ENCODE results near the gene ATOH8.

The ATOH8 gene

DNA sequence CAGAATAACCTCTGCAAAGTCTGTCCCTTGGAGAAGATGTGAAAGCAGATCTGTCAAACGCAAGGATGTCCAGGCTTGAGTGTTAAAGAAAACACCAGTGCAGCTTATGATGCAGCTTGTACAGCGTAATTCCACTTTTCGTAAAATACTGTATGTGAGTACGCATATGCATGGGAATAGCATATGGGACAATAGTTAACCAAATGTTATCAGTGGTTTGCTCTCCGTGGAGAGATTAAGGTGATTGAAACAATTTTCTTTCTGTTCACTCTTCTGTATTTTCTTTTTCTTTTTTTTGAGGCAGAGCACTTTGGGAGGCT lies 27.2 kb downstream of the ATOH8 start:
- no peak for DNase-seq (ENCODE audit: low spot score in 2 of 2)
- ATAC-seq (ENCODE audit: low read depth) = no peak
- no peaks in the 10 kb centered on the region for H3K36me3 Mint-ChIP-seq
- H3K27me3 Mint-ChIP-seq = peaks cover 5% of the 10 kb centered on the region
- H3K9me3 Mint-ChIP-seq = no peaks in the 10 kb centered on the region
- no peak overlapping the region for H3K4me3 Mint-ChIP-seq
- peaks cover 2% of the 10 kb centered on the region for H3K4me1 Mint-ChIP-seq
- no peak overlapping the region for H3K27ac Mint-ChIP-seq

DNA sequence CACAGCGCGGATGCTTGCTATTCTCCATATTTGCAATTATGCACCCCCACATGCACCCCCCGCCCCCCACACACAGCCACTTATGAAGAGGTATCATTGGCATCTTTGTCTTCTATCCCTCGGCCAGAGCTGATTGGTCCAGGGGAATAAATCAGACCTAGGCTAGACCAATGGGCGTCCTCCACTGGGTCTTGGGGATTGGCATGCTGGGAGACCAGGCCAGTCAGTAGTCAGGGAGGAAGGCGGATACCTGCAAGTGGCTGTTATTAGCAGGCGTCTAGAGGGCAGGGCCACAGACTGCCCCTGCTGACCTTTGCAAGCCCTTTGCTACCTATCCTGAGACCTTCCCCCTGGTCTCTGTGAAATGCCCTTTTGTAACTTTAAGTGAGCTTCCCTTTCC lies 30.0 kb downstream of the ATOH8 start:
- DNase-seq (ENCODE audit: low spot score in 2 of 2) (no peak), ATAC-seq (ENCODE audit: low read depth) (no peak)
- H3K36me3 Mint-ChIP-seq = no peaks in the 10 kb centered on the region
- H3K4me1 Mint-ChIP-seq = peaks cover 2% of the 10 kb centered on the region
- no peak overlapping the region for H3K4me3 Mint-ChIP-seq
- peaks cover 3% of the 10 kb centered on the region for H3K27me3 Mint-ChIP-seq
- H3K9me3 Mint-ChIP-seq = no peaks in the 10 kb centered on the region
- no peak overlapping the region for H3K27ac Mint-ChIP-seq

DNA sequence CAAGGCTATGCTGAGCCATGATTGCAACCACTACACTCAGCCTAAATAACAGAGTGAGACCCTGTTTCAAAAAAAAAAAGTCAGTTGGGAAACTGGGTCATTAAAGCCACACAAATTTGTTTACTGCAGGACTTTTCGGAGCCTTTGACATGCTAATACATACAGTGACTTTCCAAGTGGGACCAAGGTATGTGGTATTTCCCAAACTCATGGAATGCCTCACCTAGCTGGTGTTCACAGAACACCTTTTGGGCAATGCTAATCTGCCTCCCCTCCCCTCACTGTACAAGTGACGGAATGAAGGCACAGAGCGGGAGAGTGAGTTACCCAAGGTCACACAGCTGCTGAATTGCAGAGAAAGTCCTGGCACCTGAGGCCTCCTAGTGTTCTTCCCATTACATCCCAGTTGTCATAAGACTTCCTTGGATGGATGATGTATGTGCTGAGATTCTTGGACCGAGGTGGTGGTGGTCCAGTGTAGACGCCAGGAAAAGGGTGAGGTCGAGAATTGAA lies 30.7 kb downstream of the ATOH8 start:
- DNase-seq (ENCODE audit: low spot score in 2 of 2) (no peak), ATAC-seq (ENCODE audit: low read depth) (no peak)
- Mint-ChIP-seq H3K4me3 (no peak overlapping the region), H3K4me1 (peaks cover 2% of the 10 kb centered on the region), H3K27me3 (peaks cover 3% of the 10 kb centered on the region), H3K9me3 (no peaks in the 10 kb centered on the region), H3K36me3 (no peaks in the 10 kb centered on the region), H3K27ac (no peak overlapping the region)

DNA sequence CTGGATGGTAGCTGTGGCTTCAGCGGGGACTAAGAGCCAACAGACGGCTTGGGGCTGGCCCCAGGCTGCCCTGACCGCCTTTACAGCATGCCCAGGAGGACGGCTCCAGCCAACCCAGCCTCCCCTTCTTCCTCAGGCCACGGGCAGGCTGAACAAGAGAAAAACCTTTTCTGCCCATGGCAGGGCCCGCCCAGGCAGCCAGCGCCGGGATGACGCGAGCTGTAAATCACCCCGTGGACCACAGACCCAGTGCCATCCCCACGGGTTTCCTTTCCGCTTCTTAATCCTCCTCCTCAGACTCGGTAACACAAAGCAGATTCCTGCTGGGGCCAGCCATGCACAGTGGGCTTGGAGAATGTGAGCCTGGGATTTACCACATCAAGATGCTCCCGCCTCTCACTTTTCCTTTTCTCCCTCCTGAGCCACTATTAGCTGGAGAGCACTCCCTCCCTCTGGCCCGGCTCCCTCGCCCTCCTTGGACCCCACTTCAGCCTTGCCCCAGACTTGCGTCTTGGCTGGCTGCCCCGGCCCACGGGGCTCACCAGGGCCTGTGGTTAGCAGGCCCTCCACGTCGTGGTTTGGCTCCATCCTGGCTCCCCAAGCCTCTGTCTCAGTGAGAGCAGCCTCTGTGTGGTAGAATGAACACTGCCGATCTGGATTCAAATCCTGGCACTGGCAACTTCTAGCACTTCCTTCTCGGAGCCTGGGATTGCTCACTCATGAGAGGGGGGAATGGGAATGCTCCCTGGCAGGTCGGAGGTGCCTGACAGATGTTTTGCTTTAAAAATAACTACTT lies 31.4 kb downstream of the ATOH8 start:
- Mint-ChIP-seq H3K36me3 (no peaks in the 10 kb centered on the region), H3K9me3 (no peaks in the 10 kb centered on the region), H3K4me1 (peaks cover 2% of the 10 kb centered on the region), H3K27ac (no peak overlapping the region), H3K27me3 (peaks cover 5% of the 10 kb centered on the region), H3K4me3 (no peak overlapping the region)
- DNase-seq (ENCODE audit: low spot score in 2 of 2) (no peak), ATAC-seq (ENCODE audit: low read depth) (peak; percentile 50)

- Mint-ChIP-seq H3K9me3 (no peaks in the 10 kb centered on the region), H3K4me1 (peaks cover 2% of the 10 kb centered on the region)
Observed at GRCh38 chr2:85785871-85786270, 32.1 kb downstream of the ATOH8 start.

DNA sequence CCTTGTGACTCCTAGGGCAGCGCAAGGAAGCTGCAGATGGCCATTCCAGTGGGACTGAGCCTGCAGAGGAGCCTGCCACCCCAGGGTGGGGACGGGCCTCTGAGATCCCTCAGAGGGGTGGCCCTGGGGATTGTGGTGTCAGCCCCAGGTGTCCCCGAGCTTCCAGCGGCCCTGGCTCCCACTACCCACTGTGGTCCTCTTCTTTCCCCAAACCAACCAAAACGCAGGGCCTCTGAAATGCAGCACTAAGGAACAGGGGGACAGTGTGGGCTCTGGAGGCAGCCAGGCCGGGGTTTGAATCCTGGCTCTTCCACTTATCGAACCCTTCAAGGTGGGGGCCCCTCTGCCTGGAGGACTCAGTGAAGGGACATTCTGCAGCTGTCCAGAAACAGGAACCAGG lies 32.7 kb downstream of the ATOH8 start:
- ATAC-seq (ENCODE audit: low read depth) (no peak), DNase-seq (ENCODE audit: low spot score in 2 of 2) (no peak)
- H3K27ac Mint-ChIP-seq = no peak overlapping the region
- peaks cover 6% of the 10 kb centered on the region for H3K27me3 Mint-ChIP-seq
- peaks cover 2% of the 10 kb centered on the region for H3K4me1 Mint-ChIP-seq
- H3K4me3 Mint-ChIP-seq = no peak overlapping the region
- H3K36me3 Mint-ChIP-seq = no peaks in the 10 kb centered on the region
- H3K9me3 Mint-ChIP-seq = no peaks in the 10 kb centered on the region

More at GRCh38 chr2:85785871-85786270, 32.1 kb downstream of the ATOH8 start:
- Mint-ChIP-seq H3K36me3 (no peaks in the 10 kb centered on the region), H3K27me3 (peaks cover 5% of the 10 kb centered on the region), H3K4me3 (no peak overlapping the region), H3K27ac (no peak overlapping the region)
- no peak for DNase-seq (ENCODE audit: low spot score in 2 of 2)
- ATAC-seq (ENCODE audit: low read depth) = no peak

DNA sequence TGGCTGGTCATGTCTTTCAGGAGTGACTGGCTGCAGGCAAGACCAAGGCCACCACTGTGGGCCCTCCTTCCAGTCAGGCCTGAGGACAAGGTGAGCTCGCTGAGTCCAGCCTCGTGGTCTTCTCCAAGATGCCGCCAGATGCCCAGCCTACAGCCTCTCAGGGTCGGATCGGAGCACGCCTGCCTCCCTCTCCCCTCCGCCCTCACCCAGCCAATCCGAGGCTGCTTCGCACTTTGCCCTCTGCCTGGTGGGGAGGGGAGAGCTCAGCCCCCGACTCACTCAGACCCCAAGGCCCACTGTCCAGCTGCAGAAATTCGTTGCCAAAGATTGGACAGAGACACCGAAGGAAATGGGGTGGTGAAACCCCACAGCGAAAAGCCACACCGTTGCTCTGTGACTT lies 33.1 kb downstream of the ATOH8 start:
- Mint-ChIP-seq H3K9me3 (no peaks in the 10 kb centered on the region), H3K4me3 (no peak overlapping the region), H3K36me3 (no peaks in the 10 kb centered on the region), H3K27me3 (peaks cover 6% of the 10 kb centered on the region), H3K27ac (no peak overlapping the region), H3K4me1 (peaks cover 2% of the 10 kb centered on the region)
- ATAC-seq (ENCODE audit: low read depth) (no peak), DNase-seq (ENCODE audit: low spot score in 2 of 2) (no peak)

- no peak for DNase-seq (ENCODE audit: low spot score in 2 of 2)
- no peak overlapping the region for H3K27ac Mint-ChIP-seq
Observed at GRCh38 chr2:85787282-85787980, 33.6 kb downstream of the ATOH8 start.

GRCh38 chr2:85787981-85788340 lies 34.2 kb downstream of the ATOH8 start:
- DNase-seq (ENCODE audit: low spot score in 2 of 2) (no peak), ATAC-seq (ENCODE audit: low read depth) (no peak)
- H3K4me3 Mint-ChIP-seq = no peak overlapping the region
- H3K27me3 Mint-ChIP-seq = peaks cover 12% of the 10 kb centered on the region
- no peaks in the 10 kb centered on the region for H3K9me3 Mint-ChIP-seq
- H3K4me1 Mint-ChIP-seq = peaks cover 2% of the 10 kb centered on the region
- no peaks in the 10 kb centered on the region for H3K36me3 Mint-ChIP-seq
- H3K27ac Mint-ChIP-seq = no peak overlapping the region

More at GRCh38 chr2:85787282-85787980, 33.6 kb downstream of the ATOH8 start:
- H3K4me1 Mint-ChIP-seq = peaks cover 2% of the 10 kb centered on the region
- H3K27me3 Mint-ChIP-seq = peaks cover 8% of the 10 kb centered on the region
- no peak overlapping the region for H3K4me3 Mint-ChIP-seq
- no peaks in the 10 kb centered on the region for H3K9me3 Mint-ChIP-seq
- ATAC-seq (ENCODE audit: low read depth) = no peak
- no peaks in the 10 kb centered on the region for H3K36me3 Mint-ChIP-seq

DNA sequence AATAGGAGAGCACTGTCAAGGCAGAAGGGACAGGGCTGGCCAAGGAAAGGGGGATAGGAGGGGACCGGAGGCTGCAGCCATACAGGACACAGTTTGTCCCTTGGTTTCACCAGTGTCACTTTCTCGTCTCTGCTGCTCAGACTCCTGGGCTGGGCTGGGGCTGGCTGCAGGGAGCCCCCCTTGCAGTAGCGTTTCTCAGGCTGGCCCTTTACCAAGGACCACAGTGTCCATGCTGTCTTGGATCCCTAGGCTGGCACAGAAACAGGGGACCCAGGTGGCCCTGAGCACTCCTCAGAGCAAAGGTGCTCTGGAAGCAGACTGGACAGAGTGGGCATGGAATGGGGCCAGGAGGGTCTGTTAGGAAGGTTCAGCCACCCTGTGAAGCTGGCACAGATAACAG lies 34.8 kb downstream of the ATOH8 start:
- no peaks in the 10 kb centered on the region for H3K9me3 Mint-ChIP-seq
- peaks cover 12% of the 10 kb centered on the region for H3K27me3 Mint-ChIP-seq
- H3K27ac Mint-ChIP-seq = no peak overlapping the region
- H3K36me3 Mint-ChIP-seq = no peaks in the 10 kb centered on the region
- ATAC-seq (ENCODE audit: low read depth) (no peak), DNase-seq (ENCODE audit: low spot score in 2 of 2) (no peak)
- H3K4me3 Mint-ChIP-seq = no peak overlapping the region
- peaks cover 2% of the 10 kb centered on the region for H3K4me1 Mint-ChIP-seq

DNA sequence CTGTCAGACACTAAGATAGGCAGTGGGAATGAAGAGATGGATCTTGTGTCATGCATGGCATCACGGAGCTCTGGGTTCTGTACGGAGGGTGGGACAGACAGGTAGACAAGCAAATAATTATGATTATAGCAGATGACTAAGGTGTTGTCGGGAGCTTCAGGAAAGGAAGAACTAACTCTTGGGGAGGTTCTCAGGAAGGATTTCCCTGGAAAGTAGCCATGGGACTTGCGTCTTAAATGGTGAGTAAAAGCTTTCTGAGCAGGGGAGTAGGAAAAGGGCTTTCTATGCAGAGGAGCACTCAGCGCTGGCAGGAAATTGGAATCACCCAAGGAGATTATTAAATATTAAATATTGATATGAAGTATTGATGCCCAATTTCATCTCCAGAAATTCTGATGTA lies 35.5 kb downstream of the ATOH8 start:
- Mint-ChIP-seq H3K9me3 (no peaks in the 10 kb centered on the region), H3K4me3 (no peak overlapping the region), H3K36me3 (no peaks in the 10 kb centered on the region), H3K4me1 (peaks cover 2% of the 10 kb centered on the region), H3K27ac (no peak overlapping the region), H3K27me3 (peaks cover 15% of the 10 kb centered on the region)
- DNase-seq (ENCODE audit: low spot score in 2 of 2) = no peak
- ATAC-seq (ENCODE audit: low read depth) = no peak

DNA sequence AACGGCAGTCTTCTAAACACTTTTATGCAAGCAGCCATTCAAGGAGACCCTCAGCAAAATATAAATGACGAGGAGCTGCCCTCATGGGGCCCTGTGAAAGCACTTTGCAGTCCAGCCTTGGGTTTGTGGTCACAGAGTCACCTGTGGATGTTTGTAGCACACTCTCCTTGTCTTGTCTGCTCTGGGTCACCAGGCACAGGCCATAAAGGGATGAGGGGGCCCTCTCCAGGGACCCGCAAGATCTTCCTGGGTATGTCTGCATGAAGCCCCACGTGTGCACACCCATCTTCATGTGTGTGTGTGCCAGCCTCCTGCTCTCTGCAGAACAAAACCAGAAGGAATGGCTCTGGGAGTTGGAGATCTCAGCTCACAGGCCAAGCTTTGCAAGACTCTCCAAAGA lies 36.2 kb downstream of the ATOH8 start:
- H3K4me3 Mint-ChIP-seq = no peak overlapping the region
- H3K9me3 Mint-ChIP-seq = no peaks in the 10 kb centered on the region
- H3K27me3 Mint-ChIP-seq = peaks cover 15% of the 10 kb centered on the region
- H3K4me1 Mint-ChIP-seq = peaks cover 2% of the 10 kb centered on the region
- DNase-seq (ENCODE audit: low spot score in 2 of 2) = no peak
- no peak overlapping the region for H3K27ac Mint-ChIP-seq
- ATAC-seq (ENCODE audit: low read depth) = no peak
- H3K36me3 Mint-ChIP-seq = no peaks in the 10 kb centered on the region

DNA sequence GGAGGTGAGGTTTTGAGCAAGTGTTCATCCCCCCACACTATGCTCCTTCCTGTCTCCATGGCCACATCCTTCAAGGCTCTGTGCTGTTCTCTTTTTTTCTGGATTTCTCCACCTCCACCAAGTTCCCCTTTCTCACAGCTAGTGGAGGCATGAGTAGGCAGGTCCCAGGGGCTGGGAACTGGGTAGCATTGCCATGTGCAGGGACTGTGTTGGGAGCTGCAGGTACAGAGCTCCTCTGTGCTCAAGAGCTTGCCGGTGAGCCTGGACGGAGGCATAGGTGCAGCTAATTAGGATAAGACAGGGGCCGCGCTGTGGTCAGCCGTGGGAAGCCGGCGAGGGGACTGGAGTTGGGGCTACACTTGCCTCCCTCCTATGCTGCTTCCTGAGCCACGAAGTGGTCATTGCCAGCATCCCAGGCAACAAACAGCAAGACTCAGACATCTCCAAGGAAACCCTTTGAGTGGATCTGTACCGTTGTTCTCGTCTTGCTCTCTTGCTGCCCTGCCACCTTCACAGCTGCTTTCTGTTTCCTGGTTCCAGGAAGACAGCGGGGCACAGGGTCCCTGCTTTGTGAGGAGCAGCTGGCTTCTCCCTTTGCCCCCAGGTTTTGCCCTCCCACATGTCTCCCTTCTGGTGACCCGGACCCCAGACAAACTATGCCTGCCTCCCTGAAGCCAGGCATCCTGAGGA lies 36.9 kb downstream of the ATOH8 start:
- ATAC-seq (ENCODE audit: low read depth) (no peak), DNase-seq (ENCODE audit: low spot score in 2 of 2) (no peak)
- H3K27ac Mint-ChIP-seq = no peak overlapping the region
- H3K4me1 Mint-ChIP-seq = no peaks in the 10 kb centered on the region
- H3K9me3 Mint-ChIP-seq = no peaks in the 10 kb centered on the region
- no peak overlapping the region for H3K4me3 Mint-ChIP-seq
- no peaks in the 10 kb centered on the region for H3K36me3 Mint-ChIP-seq
- peaks cover 15% of the 10 kb centered on the region for H3K27me3 Mint-ChIP-seq

Data from memory B cell (primary cell).